H1 (cell line): ENCODE data around the gene ERG28. TPM values are rescaled to one million over a fixed set of nuclear protein-coding genes. Genes with fewer than 3 reads are reported as not detected.

Source experiments
- CTCF ChIA-PET: fragments of 300-600 bp; sonication (Branson Sonifier 250); formaldehyde crosslinking; loops from one replicate; lab custom pipeline; 2021; ENCODE audit not compliant: partially characterized antibody; lab: Charles Lee
- POLR2A ChIA-PET: fragments of 300-600 bp; sonication (Branson Sonifier 250); formaldehyde crosslinking; loops from one replicate; lab custom pipeline; 2021; ENCODE audit warnings: inconsistent platforms; ENCODE audit not compliant: partially characterized antibody; lab: Charles Lee
- DNase-seq, 2 experiments: peaks; one replicate each; pipeline versions ENCODE4 v3.0.0 to v3.0.0-alpha.2; 2010 to 2022; ENCODE audit warnings: low spot score in 2 of 2, low read depth in 1 of 2, mixed read lengths in 1 of 2
- FAIRE-seq: peaks from 2 replicates; lab custom pipeline; 2011; peaks lifted over from hg19 to GRCh38; lab: Jason Lieb, UNC
- H2AFZ ChIP-seq: 2 replicates; pipeline ENCODE4 v1.8.1; 2012; ENCODE audit warnings: low read length, inconsistent platforms
- H2AK5ac ChIP-seq: 2 replicates; pipeline ENCODE4 v1.6.1; 2013; ENCODE audit warnings: low read depth, low read length
- H2BK120ac ChIP-seq: replicated peaks from 2 replicates; pipeline ENCODE3; 2013; ENCODE audit warnings: low read depth, low read length, inconsistent platforms
- H2BK12ac ChIP-seq: 2 replicates; pipeline ENCODE4 v1.6.1; 2013; ENCODE audit warnings: low read depth, low read length
- H2BK15ac ChIP-seq: 2 replicates; pipeline ENCODE4 v1.6.1; 2013; ENCODE audit warnings: low read length
- H2BK20ac ChIP-seq: 2 replicates; pipeline ENCODE4 v1.6.1; 2013; ENCODE audit warnings: low read length
- H2BK5ac ChIP-seq: 2 replicates; pipeline ENCODE4 v1.6.1; 2013; ENCODE audit warnings: low read depth, low read length
- H3K14ac ChIP-seq: 2 replicates; pipeline ENCODE4 v1.6.1; 2013; ENCODE audit warnings: inconsistent platforms; ENCODE audit not compliant: insufficient read length
- H3K18ac ChIP-seq: 2 replicates; pipeline ENCODE4 v1.6.1; 2013; ENCODE audit warnings: low read length; ENCODE audit errors: extremely low read depth
- H3K23ac ChIP-seq: 2 replicates; pipeline ENCODE4 v1.6.1; 2013; ENCODE audit warnings: inconsistent platforms; ENCODE audit not compliant: insufficient read length
- H3K23me2 ChIP-seq: 2 replicates; pipeline ENCODE4 v1.6.1; 2013; ENCODE audit warnings: low read depth, low read length
- H3K27ac ChIP-seq: 2 replicates; pipeline ENCODE4 v1.6.1; 2011; ENCODE audit warnings: low read depth, low read length, inconsistent platforms
- H3K27me3 ChIP-seq, 4 experiments: replicated peaks in 1 of 4; 1 replicate in 1 of 4; 2 replicates in 3 of 4; pipeline versions ENCODE4 v1.6.1 to v1.8.1; 2011 to 2013; ENCODE audit warnings: low read length in 3 of 4, mild to moderate bottlenecking in 3 of 4, inconsistent platforms in 2 of 4, mixed read lengths in 2 of 4, moderate library complexity in 1 of 4; ENCODE audit not compliant: control insufficient read depth in 3 of 4, insufficient read depth in 3 of 4; ENCODE audit errors: extremely low read depth in 1 of 4
- H3K36me3 ChIP-seq, 4 experiments: 2 replicates each; pipeline versions ENCODE4 v1.6.1 to v1.8.1; 2011 to 2013; ENCODE audit warnings: mild to moderate bottlenecking in 4 of 4, low read length in 3 of 4, moderate library complexity in 2 of 4, control low read depth in 1 of 4, inconsistent platforms in 1 of 4; ENCODE audit not compliant: insufficient read depth in 4 of 4, control insufficient read depth in 2 of 4
- H3K4ac ChIP-seq: replicated peaks from 2 replicates; pipeline ENCODE3; 2013; ENCODE audit warnings: low read length, low read depth, mixed read lengths, inconsistent platforms; ENCODE audit not compliant: insufficient read length
- H3K4me1 ChIP-seq, 4 experiments: replicated peaks in 1 of 4; 1 replicate in 1 of 4; 2 replicates in 3 of 4; pipeline versions ENCODE4 v1.6.1 to v1.8.1; 2011 to 2013; ENCODE audit warnings: low read length in 3 of 4, inconsistent platforms in 2 of 4, mixed read lengths in 1 of 4; ENCODE audit not compliant: insufficient read depth in 4 of 4, control insufficient read depth in 3 of 4
- H3K4me2 ChIP-seq, 2 experiments: 2 replicates each; pipeline versions ENCODE4 v1.6.1 to v1.8.1; 2011 to 2013; ENCODE audit warnings: low read depth in 2 of 2, low read length in 2 of 2, control low read depth in 1 of 2, inconsistent platforms in 1 of 2, mild to moderate bottlenecking in 1 of 2; ENCODE audit not compliant: insufficient read depth in 1 of 2
- H3K4me3 ChIP-seq, 4 experiments: fragments of 200-600, 300-600 bp in 1 of 4; sonication (generic), shearing (Covaris generic), sonication (Bioruptor Twin) in 1 of 4; 2 replicates each; pipeline versions ENCODE4 v1.5.1 to v1.8.1; 2011 to 2016; ENCODE audit warnings: low read length in 4 of 4, low read depth in 3 of 4, control low read depth in 2 of 4, inconsistent platforms in 2 of 4, mild to moderate bottlenecking in 2 of 4, mixed read lengths in 1 of 4, moderate library complexity in 1 of 4; ENCODE audit not compliant: insufficient read depth in 2 of 4; ENCODE audit errors: extremely low read depth in 1 of 4
- H3K56ac ChIP-seq: replicated peaks from 2 replicates; pipeline ENCODE3; 2013; ENCODE audit warnings: low read depth, mild to moderate bottlenecking, mixed read lengths, low read length, inconsistent platforms; ENCODE audit not compliant: insufficient read length
- H3K79me1 ChIP-seq: 2 replicates; pipeline ENCODE4 v1.6.1; 2013; ENCODE audit warnings: low read depth, low read length, control low read depth
- H3K79me2 ChIP-seq, 2 experiments: 2 replicates each; pipeline versions ENCODE4 v1.6.1 to v1.8.1; 2012 to 2013; ENCODE audit warnings: low read length in 2 of 2, mild to moderate bottlenecking in 2 of 2, inconsistent platforms in 1 of 2; ENCODE audit not compliant: insufficient read depth in 2 of 2, control insufficient read depth in 1 of 2
- H3K9ac ChIP-seq, 4 experiments: replicated peaks in 1 of 4; 1 replicate in 1 of 4; 2 replicates in 3 of 4; pipeline versions ENCODE4 v1.6.1 to v1.8.1; 2011 to 2013; ENCODE audit warnings: low read depth in 3 of 4, low read length in 3 of 4, control low read depth in 2 of 4, mild to moderate bottlenecking in 2 of 4, moderate library complexity in 2 of 4, inconsistent platforms in 1 of 4; ENCODE audit errors: extremely low read depth in 1 of 4
- H3K9me3 ChIP-seq, 2 experiments: 2 replicates each; pipeline versions ENCODE4 v1.6.1 to v1.8.1; 2012 to 2013; ENCODE audit warnings: mild to moderate bottlenecking in 2 of 2, moderate library complexity in 2 of 2, control low read depth in 1 of 2, inconsistent platforms in 1 of 2, low read depth in 1 of 2, low read length in 1 of 2, mixed read lengths in 1 of 2; ENCODE audit not compliant: insufficient read depth in 2 of 2
- H4K20me1 ChIP-seq, 2 experiments: replicated peaks in 1 of 2; 2 replicates each; pipeline versions ENCODE3 to v1.8.1; 2011 to 2013; ENCODE audit warnings: inconsistent platforms in 2 of 2, low read length in 2 of 2, mild to moderate bottlenecking in 1 of 2; ENCODE audit not compliant: insufficient read depth in 2 of 2, control insufficient read depth in 1 of 2
- H4K5ac ChIP-seq: 2 replicates; pipeline ENCODE4 v1.6.1; 2013; ENCODE audit warnings: low read length, low read depth, mixed read lengths, inconsistent platforms; ENCODE audit not compliant: insufficient read length
- H4K8ac ChIP-seq: 2 replicates; pipeline ENCODE4 v1.8.0; 2013; ENCODE audit warnings: mild to moderate bottlenecking, moderate library complexity, low read length, inconsistent platforms; ENCODE audit not compliant: insufficient read depth; ENCODE audit errors: extremely low read depth
- H4K91ac ChIP-seq: replicated peaks from 2 replicates; pipeline ENCODE3; 2013; ENCODE audit warnings: low read length, mixed read lengths, inconsistent platforms; ENCODE audit not compliant: insufficient read length
- ATF3 ChIP-seq: IDR thresholded peaks from 2 replicates; pipeline ENCODE4 v1.6.1; 2011; ENCODE audit warnings: low read depth, mild to moderate bottlenecking, low read length; ENCODE audit not compliant: insufficient read depth
- BACH1 ChIP-seq: IDR thresholded peaks from 2 replicates; pipeline ENCODE4 v1.6.1; 2012; ENCODE audit warnings: low read length, improper control_type of control experiment
- CBX8 ChIP-seq: fragments of 300-800, 300-1000 bp; sonication (generic); IDR thresholded peaks from 2 replicates; pipeline ENCODE4 v1.7.1; 2016; ENCODE audit warnings: low read depth, low read length, borderline replicate concordance
- CTBP2 ChIP-seq: IDR thresholded peaks from 2 replicates; pipeline ENCODE4 v1.7.0; 2011; ENCODE audit warnings: borderline replicate concordance, mild to moderate bottlenecking, moderate library complexity, mixed read lengths, low read length; ENCODE audit not compliant: insufficient read depth, insufficient read length
- EGR1 ChIP-seq: IDR thresholded peaks from 2 replicates; pipeline ENCODE4 v1.6.1; 2011; ENCODE audit warnings: low read depth, low read length, borderline replicate concordance
- HDAC2 ChIP-seq, 2 experiments: fragments of 300-600 bp in 1 of 2; sonication (generic) in 1 of 2; IDR thresholded peaks; 2 replicates each; pipeline ENCODE4 v1.6.1; 2011 to 2012; ENCODE audit warnings: low read depth in 2 of 2, low read length in 2 of 2, mild to moderate bottlenecking in 2 of 2, moderate library complexity in 2 of 2, borderline replicate concordance in 1 of 2, inconsistent platforms in 1 of 2
- HDAC6 ChIP-seq: IDR thresholded peaks from one replicate; pipeline ENCODE4 v1.7.1; 2012; ENCODE audit warnings: low read depth, mild to moderate bottlenecking, inconsistent platforms, low read length, moderate library complexity
- RNF2 ChIP-seq: fragments of 200-900, 300-1000 bp; sonication (generic); IDR thresholded peaks from 2 replicates; pipeline ENCODE4 v1.7.1; 2016; ENCODE audit warnings: borderline replicate concordance, low read depth, mild to moderate bottlenecking, antibody characterized with exemption, low read length; ENCODE audit not compliant: poor library complexity, severe bottlenecking; ENCODE audit errors: missing control alignments
- SIN3A ChIP-seq, 2 experiments: IDR thresholded peaks in 1 of 2; conservative IDR thresholded peaks in 1 of 2; 2 replicates each; pipeline ENCODE4 v1.6.1; 2011 to 2012; ENCODE audit warnings: low read length in 2 of 2, improper control_type of control experiment in 1 of 2, low read depth in 1 of 2, mild to moderate bottlenecking in 1 of 2
- SP2 ChIP-seq: IDR thresholded peaks from 2 replicates; pipeline ENCODE4 v1.6.1; 2012; ENCODE audit warnings: mild to moderate bottlenecking, low read length, inconsistent platforms
- SRF ChIP-seq: IDR thresholded peaks from 2 replicates; pipeline ENCODE4 v1.6.1; 2011; ENCODE audit warnings: mild to moderate bottlenecking, low read depth, low read length, moderate library complexity
- WGBS, 2 experiments: shearing (Covaris generic) in 1 of 2; methylation state at CpG; one replicate each; pipeline versions ENCODE4 v1.1.6 to v1.1.7; 2013 to 2015; ENCODE audit warnings: low lambda C conversion rate in 2 of 2, mixed read lengths in 2 of 2, inconsistent platforms in 1 of 2, low coverage in 1 of 2, missing lambda C conversion rate in 1 of 2; ENCODE audit not compliant: insufficient replicate concordance in 2 of 2, insufficient coverage in 1 of 2, insufficient read length in 1 of 2; ENCODE audit errors: extremely low coverage in 1 of 2, missing lambda C conversion rate in 1 of 2; 5-methylcytosine and 5-hydroxymethylcytosine counted together
- polyA plus RNA-seq, 7 experiments: library from polyadenylated mRNA; depleted of rRNA in 3 of 7; stranded (reverse) in 5 of 7; unstranded in 2 of 7; fragments of >200 nt in 5 of 7; fragments of 200-250 nt in 2 of 7; gene quantifications; 1 replicate in 5 of 7; 2 replicates in 1 of 7; 4 replicates in 1 of 7; pipeline versions ENCODE4 v1.2.1 to v1.2.3, GENCODE V29; 2011 to 2013; ENCODE audit warnings: missing spikeins in 2 of 7, mixed read lengths in 2 of 7
- total RNA-seq: library from RNA; stranded (reverse); fragmentation: NEBNext Ultra II Directional; extraction: Animal tissue kit (Norgen Biotek cat#: 25700); gene quantifications from 2 replicates; pipeline ENCODE4 v1.2.1, GENCODE V29; 2021

The ERG28 gene
- total and polyA plus RNA-seq, 2 of the 8 experiments (the other 6 are each of a cell fraction or from before 2014, with no cell fraction given): 32.6 to 56.7 TPM

GRCh38 chr14:75634848-75635247 lies 25.8 kb downstream of the ERG28 start:
- Histone ChIP-seq H3K4me3 (no peak overlapping the region), H3K14ac (no peak overlapping the region), H3K4ac (no peak overlapping the region), H2AFZ (no peak overlapping the region), H3K23ac (no peak overlapping the region), H3K4me2 (no peak overlapping the region), H4K8ac (no peak overlapping the region), H3K27me3 (no peaks in the 10 kb centered on the region), H4K20me1 (no peaks in the 10 kb centered on the region), H2BK15ac (no peak overlapping the region), H4K91ac (no peak overlapping the region), H3K79me1 (no peaks in the 10 kb centered on the region), H2AK5ac (no peak overlapping the region), H4K5ac (no peak overlapping the region), H3K56ac (no peak overlapping the region), H2BK5ac (no peak overlapping the region), H2BK120ac (no peak overlapping the region), H3K36me3 (no peaks in the 10 kb centered on the region), H3K79me2 (no peaks in the 10 kb centered on the region), H3K4me1 (peaks cover 9 to 30% (median 22%) of the 10 kb centered on the region in 4 experiments), H3K27ac (no peak overlapping the region), H3K18ac (no peak overlapping the region), H3K9ac (no peak overlapping the region), H3K9me3 (no peaks in the 10 kb centered on the region), H2BK12ac (no peak overlapping the region), H2BK20ac (no peak overlapping the region), H3K23me2 (0 out of 2 replicates have a peak, but pooled peaks cover 1% of the 10 kb centered on the region)
- CTCF ChIA-PET: interaction anchor here (0.6 to 3.5 kb wide), 9 partner anchors 11 to 63 kb away, joined by 3 to 19 read pairs (median 4); partner anchors contain the start of gene FLVCR2
- no peak for DNase-seq
- POLR2A ChIA-PET: interaction anchor here (0.8 to 3.2 kb wide), 4 partner anchors 11 to 57 kb away, joined by 3 to 11 read pairs (median 5); no protein-coding TSS in a partner anchor
- no peak for FAIRE-seq
- WGBS, 2 experiments: 88% methylated on average over 5 of the region's 5 CpGs; no CpG with 5 or more reads in 1 of the 2 experiments
- TF ChIP-seq SIN3A (conservative IDR thresholded peaks at IDR 0.05 in 1 of 2, IDR thresholded peaks at IDR 0.05 in 1 of 2; ENCODE audit: low read depth in 1 of 2, low read length in 2 of 2) (no peak), CBX8 (no peak), HDAC2 (IDR thresholded peaks at IDR 0.05; ENCODE audit: borderline replicate concordance in 1 of 2, low read depth in 2 of 2, low read length in 2 of 2) (no peak), HDAC6 (no peak), CTBP2 (no peak), ATF3 (no peak), RNF2 (no peak), SP2 (no peak), SRF (no peak), BACH1 (no peak), EGR1 (no peak)
